Skin of body (tissue), 2 donors: ENCODE data around the gene HELZ. TPM values are rescaled to one million over a fixed set of nuclear protein-coding genes. Genes with fewer than 3 reads are reported as not detected.
"Not testable (repeated sequence)": the region's sequence is repeated elsewhere in the genome, so short reads cannot be mapped to it uniquely, and the experiment has no call there.

Experiments used
- DNase-seq: peaks from one replicate; lab custom pipeline; 2025; lab: John Stamatoyannopoulos, UW
- total RNA-seq: library from RNA; depleted of rRNA; stranded (reverse); fragments of >200 nt; gene quantifications from one replicate; pipeline ENCODE4 v1.2.3, GENCODE V29; 2014

The HELZ gene
- total RNA-seq, 1 donor from 2014 or later = 70.5 TPM

DNA sequence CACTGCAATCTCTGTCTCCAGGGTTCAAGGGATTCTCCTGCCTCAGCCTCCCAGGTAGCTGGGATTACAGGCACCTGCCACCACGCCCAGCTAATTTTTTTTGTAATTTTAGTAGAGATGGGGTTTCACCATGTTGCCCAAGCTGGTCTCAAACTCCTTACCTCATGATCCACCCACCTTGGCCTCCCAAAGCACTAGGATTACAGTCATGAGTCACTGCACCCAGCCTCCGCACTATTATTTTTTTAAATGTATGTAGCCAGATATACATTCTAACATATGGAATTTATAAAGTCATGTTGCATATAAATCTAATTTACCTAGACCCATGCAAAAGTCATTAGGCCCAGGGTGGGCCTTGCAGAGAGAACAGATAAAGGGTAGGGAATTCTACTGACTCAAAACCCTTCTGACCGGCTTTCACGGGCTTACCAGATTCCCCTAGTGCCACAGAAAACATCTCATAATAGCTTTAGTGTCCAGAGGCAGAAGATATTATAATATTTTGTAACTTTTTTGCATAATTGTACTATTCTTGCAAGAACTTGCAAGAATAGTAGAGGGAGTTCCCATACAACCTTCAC lies 20.5 kb upstream of the HELZ start:
- no peak for DNase-seq

DNA sequence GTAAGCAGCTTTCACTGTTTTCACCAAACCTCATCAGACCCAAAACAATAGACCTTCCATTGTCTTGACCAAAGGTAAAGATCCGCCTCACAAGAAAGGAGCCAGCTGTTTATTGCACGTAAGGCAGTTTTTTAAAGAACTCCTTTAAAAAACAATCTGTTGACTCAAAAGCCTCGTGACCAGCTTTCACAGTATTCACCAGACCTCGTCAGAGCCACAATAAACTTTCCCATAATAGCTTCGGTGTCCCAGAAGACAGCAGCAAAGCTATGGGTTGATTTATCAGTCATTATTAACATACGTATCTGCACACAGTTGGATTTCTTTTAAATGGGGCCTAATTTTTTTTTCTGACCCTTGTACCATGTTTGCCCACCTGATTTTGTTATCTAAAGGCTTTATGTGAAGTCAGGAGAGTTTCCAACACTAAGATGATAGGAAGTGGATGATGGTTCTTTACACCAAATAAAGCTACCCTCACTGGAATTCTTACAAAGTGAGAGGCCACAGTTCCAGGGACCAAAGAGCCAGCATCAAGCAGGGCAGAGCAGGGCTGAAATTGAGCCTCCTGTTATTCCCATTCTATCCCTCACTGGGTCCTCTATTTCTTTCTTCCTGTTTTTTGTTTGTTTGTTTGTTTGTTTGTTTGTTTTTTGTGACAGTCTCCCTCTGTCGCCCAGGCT lies 17.6 kb upstream of the HELZ start:
- DNase-seq = no peak

GRCh38 chr17:67260170-67260987 lies 15.4 kb upstream of the HELZ start:
- DNase-seq = peak; percentile 85

GRCh38 chr17:67258821-67259468 lies 13.9 kb upstream of the HELZ start:
- DNase-seq = no peak

DNA sequence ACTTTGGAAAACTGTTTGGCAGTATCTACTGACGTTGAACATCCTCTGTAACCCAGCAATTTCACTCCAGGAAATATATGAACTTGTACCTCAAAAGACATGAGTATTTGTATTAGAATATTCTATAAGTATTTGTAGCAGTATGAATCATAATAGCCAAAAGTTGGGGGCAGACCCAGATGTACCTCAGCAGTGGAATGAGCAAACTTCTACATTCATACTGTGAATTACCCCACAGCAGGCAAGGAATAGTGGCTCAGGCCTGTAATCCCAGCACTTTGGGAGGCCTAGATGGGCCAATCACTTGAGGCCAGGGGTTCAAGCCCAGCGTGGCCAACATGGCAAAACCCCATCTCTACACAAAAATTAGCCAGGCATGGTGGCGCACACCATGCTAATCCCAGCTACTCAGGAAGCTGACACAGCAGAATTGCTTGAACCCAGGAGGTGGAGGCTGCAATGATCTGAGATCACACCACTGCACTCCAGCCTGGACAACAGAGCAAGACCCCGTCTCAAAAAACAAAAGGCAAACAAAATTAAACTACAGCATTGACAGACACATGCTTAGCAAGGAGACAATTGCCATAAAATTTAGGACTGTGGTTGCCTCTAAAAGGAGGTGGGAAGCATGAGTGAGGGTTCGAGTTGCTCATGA lies 11.2 kb upstream of the HELZ start:
- no peak for DNase-seq

- DNase-seq = no peak
Measured at GRCh38 chr17:67253384-67253783, 8.4 kb upstream of the HELZ start.

- not testable (repeated sequence) for DNase-seq
Measured at GRCh38 chr17:67251586-67251985, 6.6 kb upstream of the HELZ start.

- DNase-seq = no peak
Measured at GRCh38 chr17:67248291-67248690, 3.3 kb upstream of the HELZ start.

DNA sequence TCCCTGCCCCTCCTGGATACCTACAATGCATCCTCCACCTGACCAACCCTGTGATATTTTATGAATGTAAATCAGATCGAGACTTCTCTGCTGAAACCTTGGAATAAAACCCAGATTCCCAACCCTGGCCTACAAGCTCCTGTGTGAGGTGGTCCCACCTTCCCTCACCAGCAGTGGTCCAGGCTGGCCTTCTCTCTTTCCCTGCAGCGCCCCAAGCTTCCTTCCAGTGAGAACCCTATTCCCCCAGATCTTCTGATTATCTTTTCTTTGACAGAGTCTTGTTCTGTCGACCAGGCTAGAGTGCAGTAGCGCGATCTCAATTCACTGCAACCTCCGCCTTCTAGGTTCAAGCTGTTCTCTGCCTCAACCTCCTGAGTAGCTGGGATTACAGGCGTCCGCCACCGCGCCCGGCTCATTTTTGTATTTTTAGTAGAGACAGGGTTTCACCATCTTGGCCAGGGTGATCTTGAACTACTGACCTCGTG lies 2.5 kb upstream of the HELZ start:
- DNase-seq = no peak

GRCh38 chr17:67246653-67247415 lies 1.8 kb upstream of the HELZ start:
- DNase-seq = no peak

DNA sequence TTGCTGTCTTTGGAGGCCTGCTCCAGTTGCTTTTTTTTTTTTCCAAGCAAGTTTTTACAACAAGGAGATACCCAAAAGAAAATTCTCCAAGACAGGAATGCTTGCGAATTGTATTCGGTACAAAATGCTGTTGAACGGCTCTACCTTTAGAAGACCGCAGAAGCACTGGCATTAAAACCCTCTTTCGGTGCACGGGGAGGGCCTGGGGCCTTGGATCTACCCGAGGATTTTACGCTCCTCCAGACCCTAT lies 1.3 kb upstream of the HELZ start:
- no peak for DNase-seq

GRCh38 chr17:67245694-67246402 lies 852 bp upstream of the HELZ start:
- no peak for DNase-seq

DNA sequence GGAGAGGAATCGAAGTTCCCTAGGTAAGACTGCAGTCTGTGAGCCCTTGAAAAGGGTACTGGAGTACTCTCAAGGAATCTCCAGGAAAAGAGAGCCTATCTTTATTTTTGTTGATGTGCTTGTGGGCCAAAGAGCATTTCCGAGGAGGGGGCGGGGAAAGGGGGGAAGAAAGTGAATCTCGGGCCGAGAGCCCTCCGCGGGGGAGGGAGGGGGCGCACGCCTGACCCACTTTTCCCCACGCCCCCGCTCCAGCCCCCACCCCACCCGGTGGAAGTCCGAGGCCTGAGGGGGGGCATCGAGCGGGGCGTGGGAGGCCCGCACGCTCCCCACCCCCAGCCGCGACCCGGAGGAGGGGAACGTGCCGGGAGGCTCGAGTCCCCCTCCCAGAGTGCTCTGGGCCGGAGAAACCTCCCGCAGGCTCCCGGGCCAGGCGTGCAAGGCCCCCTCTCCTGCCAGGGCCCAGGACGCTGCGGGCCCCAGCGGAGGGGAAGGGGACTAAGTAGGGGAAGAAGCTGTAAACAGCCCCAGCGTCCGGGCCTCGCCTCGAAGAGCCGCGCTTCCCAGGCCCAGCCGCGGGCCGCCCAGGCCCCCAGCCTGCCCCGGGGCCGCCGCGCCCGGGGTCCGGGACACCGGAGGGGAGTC lies 444 bp downstream of the HELZ start:
- DNase-seq = no peak

DNA sequence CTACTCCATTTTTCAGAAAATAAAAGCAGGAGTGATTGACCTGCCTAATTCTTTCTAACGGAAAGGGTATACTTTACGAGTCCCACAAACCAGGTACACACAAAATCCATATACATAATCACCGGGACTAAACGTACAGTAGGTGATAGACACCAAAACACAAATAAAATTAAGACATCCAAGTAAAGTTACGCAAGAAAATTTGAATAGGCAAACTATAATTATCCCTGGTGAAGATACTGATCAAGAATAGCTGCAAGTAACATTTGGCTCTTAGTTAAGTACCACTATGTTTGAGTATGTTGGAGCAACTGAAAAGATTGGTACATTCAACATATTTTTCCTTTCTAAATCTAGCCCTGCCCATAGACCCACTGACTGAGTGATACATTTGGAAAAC lies 1.7 kb downstream of the HELZ start:
- DNase-seq = no peak

GRCh38 chr17:67241719-67242341 lies 3.2 kb downstream of the HELZ start:
- DNase-seq = no peak

GRCh38 chr17:67239597-67239996 lies 5.4 kb downstream of the HELZ start:
- DNase-seq = no peak

- DNase-seq = no peak
Measured at GRCh38 chr17:67238991-67239390, 6.0 kb downstream of the HELZ start.

DNA sequence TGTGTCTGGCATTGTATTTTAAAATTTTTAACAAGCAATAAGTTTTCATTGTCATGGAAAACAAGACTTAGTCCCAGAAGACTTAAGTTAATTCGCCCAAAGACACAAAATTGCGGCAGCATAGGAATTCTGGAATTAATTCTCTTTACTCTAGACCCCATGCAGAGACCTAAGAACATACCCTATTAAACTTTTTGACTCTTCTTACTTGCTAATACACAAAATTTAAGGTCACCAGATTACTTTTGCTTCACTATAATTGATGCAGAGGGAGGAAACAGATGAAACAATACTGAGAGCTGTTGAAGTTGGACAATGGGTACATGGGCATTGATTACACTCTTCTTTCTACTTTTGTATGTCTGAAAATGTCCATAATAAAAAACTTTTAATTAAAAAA lies 12.6 kb downstream of the HELZ start:
- no peak for DNase-seq
